GM19193 (cell line): ENCODE data around the gene PCDHGB5.
"Not testable (repeated sequence)": the region's sequence is repeated elsewhere in the genome, so short reads cannot be mapped to it uniquely, and the experiment has no call there.

Experiments used
- POLR2A ChIP-seq: IDR thresholded peaks from 4 replicates; pipeline ENCODE4 v1.6.1; 2011; ENCODE audit not compliant: insufficient read depth, insufficient read length; ENCODE audit errors: extremely low read depth

The PCDHGB5 gene

DNA sequence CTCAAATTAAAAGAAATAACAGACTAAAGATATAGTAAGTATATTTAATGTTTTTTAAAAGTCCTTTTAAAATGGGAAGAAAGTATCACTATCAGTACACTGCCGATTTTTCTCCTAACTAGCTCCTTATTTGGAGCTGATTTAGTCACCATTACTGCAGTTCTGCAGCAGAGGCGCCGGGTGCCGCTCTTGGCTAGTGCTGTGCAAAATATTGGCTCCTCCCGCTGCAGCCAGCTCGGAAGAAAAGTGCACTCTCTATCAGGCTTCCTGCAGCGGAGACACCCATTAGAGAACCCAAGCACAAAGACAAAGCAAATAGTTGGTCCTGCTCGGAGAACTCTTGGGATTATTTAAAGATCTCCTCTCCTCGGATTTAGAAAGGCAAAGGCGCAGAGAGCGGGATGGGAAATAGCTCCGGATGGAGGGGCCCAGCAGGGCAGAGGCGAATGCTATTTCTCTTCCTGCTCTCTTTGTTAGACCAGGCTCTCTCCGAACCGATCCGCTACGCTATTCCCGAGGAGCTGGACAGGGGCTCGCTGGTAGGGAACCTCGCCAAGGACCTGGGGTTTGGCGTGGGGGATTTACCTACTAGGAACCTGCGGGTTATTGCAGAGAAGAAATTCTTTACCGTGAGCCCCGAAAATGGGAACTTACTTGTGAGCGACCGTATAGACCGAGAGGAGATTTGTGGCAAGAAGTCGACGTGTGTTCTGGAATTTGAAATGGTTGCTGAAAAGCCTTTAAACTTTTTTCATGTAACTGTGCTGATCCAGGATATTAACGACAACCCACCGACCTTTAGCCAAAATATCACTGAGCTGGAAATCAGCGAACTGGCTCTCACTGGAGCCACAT lies 27.5 kb upstream of the PCDHGB5 start, which contains the start of gene PCDHGB3:
TSS of gene PCDHGB3 (plus strand) at position 249 of the 855 bp plus-strand sequence. CDS start at position 402, 153 bp downstream.
- TF ChIP-seq POLR2A = no peak

DNA sequence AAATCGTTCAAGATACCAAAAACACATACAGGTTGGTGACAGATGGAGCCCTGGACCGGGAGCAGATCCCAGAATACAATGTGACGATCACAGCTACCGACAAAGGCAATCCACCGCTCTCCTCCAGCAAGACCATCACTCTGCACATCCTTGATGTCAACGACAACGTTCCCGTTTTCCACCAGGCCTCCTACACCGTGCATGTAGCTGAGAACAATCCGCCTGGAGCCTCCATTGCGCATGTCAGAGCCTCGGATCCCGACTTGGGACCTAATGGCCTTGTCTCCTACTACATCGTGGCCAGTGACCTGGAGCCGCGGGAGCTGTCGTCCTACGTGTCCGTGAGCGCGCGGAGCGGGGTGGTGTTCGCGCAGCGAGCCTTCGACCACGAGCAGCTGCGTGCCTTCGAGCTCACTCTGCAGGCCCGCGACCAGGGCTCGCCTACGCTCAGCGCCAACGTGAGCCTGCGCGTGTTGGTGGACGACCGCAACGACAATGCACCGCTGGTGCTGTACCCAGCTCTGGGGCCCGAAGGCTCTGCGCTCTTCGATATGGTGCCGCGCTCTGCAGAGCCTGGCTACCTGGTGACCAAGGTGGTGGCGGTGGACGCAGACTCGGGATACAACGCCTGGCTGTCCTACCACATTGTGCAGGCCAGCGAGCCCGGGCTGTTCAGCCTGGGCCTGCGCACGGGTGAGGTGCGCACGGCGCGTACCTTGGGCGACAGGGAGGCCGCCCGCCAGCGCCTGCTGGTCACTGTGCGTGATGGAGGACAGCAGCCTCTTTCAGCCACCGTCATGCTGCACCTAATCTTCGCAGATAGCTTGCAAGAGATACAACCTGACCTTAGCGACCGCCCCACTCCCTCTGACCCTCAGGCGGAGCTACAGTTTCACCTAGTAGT lies 25.9 kb upstream of the PCDHGB5 start:
- TF ChIP-seq POLR2A = no peak

DNA sequence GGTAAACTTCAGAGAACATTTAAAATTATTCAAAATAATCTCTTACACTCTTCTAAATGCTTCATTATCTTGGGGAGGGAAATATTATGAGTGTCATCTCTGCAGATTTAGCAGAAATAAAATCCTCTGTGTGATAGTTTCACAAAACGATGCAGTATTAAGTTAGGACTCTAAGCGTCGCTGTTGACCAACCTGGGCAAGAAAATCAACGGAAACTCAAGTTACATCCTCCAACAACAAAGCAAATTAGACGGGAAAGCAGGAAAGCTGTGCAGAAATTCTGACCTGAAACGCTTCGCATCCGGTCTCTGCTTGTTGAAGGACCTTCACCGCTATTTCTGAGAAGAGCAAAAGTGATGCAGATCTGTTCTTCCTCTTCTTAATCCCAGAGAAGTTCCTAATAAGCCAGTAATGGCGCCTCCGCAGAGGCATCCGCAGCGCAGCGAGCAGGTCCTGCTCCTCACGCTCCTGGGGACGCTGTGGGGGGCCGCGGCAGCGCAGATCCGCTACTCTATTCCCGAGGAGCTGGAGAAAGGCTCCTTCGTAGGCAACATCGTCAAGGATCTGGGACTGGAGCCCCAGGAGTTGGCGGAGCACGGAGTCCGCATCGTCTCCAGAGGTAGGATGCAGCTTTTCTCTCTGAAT lies 24.0 kb upstream of the PCDHGB5 start, which contains the start of gene PCDHGA6:
TSS of gene PCDHGA6 (plus strand) at position 219 of the 645 bp plus-strand sequence. CDS start at position 412, 193 bp downstream.
- TF ChIP-seq POLR2A = no peak

DNA sequence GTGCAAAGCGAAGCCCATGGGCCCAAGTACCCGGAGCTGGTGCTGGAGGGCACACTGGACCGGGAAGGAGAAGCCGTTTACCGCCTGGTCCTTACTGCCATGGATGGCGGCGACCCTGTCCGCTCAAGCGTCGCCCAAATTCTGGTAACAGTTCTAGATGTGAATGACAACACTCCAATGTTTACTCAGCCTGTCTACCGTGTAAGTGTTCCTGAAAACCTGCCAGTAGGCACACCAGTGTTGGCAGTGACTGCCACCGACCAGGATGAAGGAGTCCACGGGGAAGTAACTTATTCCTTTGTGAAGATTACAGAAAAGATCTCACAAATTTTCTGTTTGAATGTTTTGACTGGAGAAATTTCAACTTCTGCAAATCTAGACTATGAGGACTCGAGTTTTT lies 23.1 kb upstream of the PCDHGB5 start:
- no peak for TF ChIP-seq POLR2A

DNA sequence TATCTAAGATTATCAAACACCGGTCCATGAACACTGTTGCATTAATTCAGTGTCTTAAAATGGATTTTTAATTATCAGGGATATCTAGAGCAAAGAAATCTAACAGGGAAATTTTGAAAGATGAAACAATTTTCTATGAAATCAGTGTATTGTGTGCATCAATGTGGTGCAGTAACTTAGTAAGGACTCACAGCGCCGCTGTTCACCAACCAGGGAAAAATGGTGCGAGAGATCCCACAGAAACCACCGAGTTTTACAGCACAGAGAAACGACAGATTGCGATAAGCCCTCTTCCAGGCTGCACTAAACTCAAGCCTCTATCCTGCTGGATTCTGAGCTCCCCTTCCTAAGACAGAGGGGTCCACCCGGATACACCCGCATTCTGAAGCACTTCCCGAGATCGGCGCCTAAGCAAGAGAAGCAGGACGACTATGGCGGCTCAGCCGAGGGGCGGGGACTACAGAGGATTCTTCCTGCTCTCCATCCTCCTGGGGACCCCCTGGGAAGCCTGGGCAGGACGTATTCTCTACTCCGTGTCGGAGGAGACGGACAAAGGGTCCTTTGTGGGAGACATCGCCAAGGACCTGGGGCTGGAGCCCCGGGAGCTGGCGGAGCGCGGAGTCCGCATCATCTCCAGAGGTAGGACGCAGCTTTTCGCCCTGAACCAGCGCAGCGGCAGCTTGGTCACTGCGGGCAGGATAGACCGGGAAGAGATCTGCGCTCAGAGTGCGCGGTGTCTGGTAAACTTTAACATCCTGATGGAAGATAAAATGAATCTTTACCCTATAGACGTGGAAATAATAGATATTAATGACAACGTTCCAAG lies 15.1 kb upstream of the PCDHGB5 start, which contains the start of gene PCDHGA7:
TSS of gene PCDHGA7 (plus strand) at position 274 of the 826 bp plus-strand sequence. CDS start at position 432, 158 bp downstream.
- no peak for TF ChIP-seq POLR2A

DNA sequence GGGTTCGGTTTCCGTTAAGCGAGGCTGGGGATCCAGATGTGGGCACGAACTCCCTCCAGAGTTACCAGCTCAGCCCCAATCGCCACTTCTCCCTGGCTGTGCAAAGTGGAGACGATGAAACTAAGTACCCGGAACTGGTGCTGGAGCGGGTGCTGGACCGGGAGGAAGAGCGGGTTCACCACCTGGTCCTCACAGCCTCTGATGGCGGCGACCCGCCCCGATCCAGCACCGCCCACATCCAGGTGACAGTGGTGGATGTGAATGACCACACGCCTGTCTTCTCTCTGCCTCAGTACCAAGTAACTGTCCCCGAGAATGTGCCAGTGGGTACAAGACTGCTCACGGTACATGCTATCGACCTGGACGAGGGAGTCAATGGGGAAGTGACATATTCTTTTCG lies 14.4 kb upstream of the PCDHGB5 start:
- no peak for TF ChIP-seq POLR2A

DNA sequence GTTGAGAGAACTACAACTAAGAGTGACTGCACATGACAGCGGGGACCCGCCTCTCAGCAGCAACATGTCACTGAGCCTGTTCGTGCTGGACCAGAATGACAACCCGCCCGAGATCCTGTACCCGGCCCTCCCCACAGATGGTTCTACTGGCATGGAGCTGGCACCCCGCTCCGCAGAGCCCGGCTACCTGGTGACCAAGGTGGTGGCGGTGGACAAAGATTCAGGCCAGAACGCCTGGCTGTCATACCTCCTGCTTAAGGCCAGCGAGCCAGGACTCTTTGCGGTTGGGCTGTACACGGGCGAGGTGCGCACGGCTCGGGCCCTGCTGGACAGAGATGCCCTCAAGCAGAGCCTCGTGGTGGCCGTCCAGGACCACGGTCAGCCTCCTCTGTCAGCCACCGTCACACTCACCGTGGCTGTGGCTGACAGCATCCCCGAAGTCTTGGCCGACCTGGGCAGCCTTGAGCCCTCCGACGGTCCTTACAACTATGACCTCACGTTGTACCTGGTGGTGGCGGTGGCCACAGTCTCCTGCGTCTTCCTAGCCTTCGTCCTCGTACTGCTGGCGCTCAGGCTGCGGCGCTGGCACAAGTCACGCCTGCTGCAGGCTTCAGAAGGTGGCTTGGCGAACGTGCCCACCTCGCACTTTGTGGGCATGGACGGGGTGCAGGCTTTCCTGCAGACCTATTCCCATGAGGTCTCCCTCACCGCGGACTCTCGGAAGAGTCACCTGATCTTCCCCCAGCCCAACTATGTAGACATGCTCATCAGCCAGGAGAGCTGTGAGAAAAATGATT lies 13.1 kb upstream of the PCDHGB5 start:
- no peak for TF ChIP-seq POLR2A

DNA sequence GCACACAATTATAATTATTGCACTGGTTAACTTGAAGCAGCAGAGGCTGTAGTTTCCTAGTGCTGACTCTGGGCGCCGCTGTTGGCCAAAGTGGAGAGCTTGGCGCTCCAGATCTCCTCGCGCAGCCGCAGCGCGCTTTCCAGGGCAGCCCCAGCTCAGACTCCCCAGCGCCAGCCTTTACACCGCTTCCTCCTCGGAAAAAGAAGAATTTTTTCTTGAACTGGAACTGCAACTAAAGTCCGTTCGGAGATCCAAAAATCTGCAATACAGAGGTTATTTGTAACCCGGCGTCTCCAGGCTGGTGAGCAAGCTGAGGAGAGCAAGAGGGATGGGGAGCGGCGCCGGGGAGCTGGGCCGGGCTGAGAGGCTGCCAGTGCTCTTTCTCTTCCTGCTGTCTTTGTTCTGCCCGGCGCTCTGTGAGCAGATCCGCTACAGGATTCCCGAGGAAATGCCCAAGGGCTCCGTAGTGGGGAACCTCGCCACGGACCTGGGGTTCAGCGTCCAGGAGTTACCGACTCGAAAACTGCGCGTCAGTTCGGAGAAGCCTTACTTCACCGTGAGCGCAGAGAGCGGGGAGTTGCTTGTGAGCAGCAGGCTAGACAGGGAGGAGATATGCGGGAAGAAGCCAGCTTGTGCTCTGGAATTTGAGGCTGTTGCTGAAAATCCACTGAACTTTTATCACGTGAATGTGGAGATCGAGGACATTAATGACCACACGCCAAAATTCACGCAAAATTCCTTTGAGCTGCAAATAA lies 10.0 kb upstream of the PCDHGB5 start, which contains the start of gene PCDHGB4:
TSS of gene PCDHGB4 (plus strand) at position 142 of the 755 bp plus-strand sequence. CDS start at position 329, 187 bp downstream.
- not testable (repeated sequence) for TF ChIP-seq POLR2A

DNA sequence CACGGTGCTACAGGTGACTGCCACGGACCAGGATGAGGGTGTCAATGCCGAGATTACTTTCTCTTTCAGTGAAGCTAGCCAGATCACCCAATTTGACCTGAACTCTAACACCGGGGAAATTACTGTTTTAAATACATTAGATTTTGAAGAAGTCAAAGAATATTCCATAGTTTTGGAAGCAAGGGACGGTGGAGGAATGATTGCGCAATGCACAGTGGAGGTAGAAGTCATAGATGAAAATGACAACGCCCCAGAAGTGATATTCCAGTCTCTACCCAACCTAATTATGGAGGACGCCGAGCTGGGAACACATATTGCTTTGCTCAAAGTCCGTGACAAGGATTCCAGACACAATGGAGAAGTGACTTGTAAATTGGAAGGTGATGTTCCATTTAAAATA lies 9.1 kb upstream of the PCDHGB5 start:
- TF ChIP-seq POLR2A = no peak

DNA sequence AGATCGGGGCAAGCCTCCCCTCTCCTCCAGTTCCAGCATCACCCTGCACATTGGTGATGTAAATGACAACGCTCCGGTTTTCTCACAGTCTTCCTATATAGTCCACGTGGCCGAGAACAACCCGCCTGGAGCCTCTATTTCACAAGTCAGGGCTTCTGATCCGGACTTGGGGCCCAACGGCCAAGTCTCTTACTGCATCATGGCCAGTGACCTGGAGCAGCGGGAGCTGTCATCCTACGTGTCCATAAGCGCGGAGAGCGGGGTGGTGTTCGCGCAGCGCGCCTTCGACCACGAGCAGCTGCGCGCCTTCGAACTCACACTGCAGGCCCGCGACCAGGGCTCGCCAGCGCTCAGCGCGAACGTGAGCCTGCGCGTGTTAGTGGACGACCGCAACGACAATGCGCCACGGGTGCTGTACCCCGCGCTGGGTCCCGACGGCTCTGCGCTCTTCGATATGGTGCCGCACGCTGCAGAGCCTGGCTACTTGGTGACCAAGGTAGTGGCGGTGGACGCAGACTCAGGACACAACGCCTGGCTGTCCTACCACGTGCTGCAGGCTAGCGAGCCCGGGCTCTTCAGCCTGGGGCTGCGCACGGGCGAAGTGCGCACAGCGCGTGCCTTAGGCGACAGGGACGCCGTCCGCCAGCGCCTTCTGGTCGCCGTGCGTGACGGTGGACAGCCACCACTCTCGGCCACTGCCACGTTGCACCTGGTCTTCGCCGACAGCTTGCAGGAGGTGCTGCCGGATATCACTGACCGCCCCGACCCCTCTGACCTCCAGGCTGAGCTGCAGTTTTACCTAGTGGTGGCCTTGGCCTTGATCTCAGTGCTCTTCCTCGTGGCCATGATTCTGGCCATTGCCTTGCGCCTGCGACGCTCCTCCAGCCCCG lies 8.3 kb upstream of the PCDHGB5 start:
- TF ChIP-seq POLR2A = no peak

DNA sequence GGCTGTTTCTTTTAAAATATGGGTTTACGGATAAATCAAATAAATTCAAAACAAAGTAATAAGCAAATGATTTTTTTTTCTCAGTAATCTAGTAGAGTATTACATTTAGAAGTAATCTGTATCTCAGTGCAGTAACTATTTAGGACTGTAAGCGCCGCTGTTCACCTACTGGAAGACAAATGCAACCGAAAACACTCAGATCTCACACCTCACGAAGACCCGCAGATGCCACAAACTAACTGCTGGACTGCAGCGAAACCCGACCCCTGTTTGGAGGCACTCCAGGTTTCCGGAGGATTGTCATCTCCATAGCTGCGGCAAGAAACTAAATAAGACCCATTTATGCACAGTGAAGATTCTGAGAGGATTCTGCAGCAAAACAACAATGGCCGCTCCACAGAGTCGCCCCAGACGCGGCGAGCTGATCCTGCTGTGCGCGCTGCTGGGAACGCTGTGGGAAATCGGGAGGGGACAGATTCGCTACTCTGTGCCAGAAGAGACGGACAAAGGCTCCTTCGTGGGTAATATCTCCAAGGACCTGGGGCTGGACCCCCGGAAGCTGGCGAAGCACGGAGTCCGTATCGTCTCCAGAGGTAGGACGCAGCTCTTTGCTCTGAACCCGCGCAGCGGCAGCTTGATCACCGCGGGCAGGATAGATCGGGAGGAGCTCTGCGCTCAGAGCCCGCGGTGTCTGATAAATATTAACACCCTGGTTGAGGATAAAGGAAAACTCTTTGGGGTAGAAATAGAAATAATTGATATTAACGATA lies 5.1 kb upstream of the PCDHGB5 start, which contains the start of gene PCDHGA8:
TSS of gene PCDHGA8 (plus strand) at position 205 of the 770 bp plus-strand sequence. CDS start at position 386, 181 bp downstream.
- no peak for TF ChIP-seq POLR2A
